Ramos (cell line): ENCODE results near the gene MAPKAP1.

Experiments used
- in situ Hi-C: fragments of 300-500 bp; cut with MboI; formaldehyde crosslinking; loops from one replicate; pipeline ENCODE4 v1.14.3; 2022; ENCODE audit warnings: low sequenced_read_pairs; ENCODE audit not compliant: unreplicated experiment

The MAPKAP1 gene

DNA sequence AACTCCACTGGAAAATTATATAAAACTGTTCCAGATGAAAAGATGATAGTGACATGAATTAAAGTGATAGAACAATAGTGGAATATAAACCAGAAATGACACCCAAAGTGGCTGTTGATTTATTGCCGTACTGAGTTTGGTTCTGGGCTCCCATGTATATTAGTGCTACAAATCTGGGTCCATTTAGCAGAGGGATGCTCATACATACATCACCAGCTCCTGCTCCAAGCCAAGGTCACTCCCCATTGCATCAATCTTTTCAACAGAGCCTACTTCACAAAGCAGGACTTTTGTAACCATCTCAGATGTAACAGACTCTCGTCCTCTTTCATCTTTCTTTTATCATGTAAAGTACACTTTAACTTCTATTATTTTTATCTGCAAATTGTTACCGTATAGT lies 236.8 kb downstream of the MAPKAP1 start:
- in situ Hi-C loops, result no loop called here

DNA sequence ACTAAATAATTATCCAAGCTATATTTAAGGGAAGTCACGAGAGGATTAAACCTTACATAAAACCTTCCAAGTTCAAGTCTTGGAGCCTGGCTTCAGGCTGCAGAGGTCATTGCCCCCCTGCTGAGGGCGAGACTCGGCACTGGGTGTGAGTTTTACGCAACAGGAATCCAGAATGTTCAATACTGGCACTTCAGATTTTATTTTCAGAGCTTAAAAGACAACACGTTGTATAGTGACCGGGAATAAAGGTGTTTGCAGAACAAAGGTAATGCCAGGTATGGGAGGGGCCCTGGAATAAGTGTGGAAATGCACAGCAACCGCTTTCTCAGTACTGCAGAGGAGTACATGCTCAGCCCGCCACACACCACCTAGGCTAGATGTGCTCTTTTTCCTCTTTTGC lies 238.4 kb downstream of the MAPKAP1 start:
- in situ Hi-C loops, result no loop called here

DNA sequence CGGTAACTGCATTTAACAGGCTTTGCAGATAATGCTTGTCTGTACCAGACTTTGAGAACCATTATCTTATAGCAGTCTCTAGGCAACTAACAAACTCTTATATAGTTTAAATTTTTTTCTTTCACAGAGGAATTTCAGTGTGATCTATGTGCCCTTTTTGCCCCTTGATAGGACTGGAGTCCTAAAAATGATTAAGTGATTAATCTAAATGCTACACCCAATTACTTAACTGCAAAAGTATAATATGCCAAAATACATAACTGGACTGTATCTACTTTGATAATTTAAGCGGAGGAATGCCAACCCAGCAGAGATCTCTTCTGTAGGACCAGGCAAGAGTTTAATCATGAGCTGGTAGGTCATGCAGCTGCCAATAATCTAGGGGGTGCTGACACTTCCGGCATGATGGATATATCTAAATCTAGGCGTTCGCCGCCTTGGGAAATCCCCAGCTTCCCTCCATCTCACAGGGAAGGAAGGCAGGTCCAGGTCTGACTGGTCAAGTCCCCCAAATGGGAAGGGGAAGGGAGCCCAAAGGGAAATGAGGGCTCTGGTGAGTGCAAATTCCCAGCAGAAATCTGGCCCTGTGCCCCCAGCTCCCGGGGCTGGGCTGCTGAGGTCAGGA lies 239.8 kb downstream of the MAPKAP1 start:
- in situ Hi-C loops, result no loop called here

DNA sequence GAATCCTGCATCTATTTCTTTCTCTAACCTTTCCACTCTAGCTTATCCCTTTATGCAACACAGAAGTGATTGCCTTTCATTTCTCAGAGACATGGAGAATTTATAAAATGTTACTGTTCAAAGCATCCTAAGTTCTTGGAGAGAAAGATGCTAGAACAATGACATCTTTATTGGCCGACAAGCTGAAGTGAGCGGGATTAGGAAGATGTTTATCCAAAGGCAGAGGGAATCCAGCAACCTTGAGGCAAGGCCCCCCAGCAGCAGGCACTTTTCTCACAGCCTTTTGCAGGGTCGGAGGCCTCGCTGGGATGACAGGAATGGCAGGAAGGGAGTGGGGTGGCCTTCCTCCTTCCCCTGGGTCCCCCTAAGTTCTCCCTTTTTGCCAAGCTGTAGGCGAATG lies 240.6 kb downstream of the MAPKAP1 start:
- in situ Hi-C loops, result no loop called here

DNA sequence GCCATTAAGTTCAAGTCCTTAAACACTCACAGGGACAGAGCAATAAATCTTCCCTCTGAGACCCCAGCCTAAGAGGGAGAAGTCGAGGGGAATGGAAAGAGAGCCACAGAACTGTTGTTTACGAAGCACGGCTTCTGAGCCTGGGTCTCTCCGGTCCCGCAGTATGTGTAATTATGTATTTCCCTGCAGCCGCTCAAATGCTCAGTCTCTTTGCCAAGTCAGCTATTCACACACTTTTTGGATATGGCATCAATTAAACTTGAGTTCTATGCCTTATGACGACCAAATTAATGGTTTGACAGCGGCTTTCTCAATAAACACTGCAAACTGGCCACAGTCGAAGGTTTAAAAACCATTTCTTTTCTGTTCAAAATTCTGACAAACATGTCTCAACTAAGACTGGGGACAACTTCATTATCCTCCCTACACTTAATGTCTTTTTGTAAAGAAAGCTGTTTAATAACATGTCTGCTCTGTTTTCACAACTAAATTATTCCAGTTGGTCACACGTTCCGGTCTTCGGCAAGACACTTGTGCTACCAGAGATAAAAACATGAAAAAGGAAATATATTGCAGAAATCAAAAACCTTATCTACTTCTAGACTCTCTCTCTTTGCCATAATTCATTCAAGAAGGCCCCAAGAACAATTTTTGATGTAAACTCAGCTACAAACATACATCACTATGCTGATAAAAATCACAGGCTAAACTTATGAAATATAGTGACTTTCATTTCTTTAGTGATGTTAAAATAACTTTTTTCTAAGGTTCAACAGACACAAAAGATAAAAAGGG lies 242.2 kb downstream of the MAPKAP1 start:
- in situ Hi-C loops, result no loop called here

DNA sequence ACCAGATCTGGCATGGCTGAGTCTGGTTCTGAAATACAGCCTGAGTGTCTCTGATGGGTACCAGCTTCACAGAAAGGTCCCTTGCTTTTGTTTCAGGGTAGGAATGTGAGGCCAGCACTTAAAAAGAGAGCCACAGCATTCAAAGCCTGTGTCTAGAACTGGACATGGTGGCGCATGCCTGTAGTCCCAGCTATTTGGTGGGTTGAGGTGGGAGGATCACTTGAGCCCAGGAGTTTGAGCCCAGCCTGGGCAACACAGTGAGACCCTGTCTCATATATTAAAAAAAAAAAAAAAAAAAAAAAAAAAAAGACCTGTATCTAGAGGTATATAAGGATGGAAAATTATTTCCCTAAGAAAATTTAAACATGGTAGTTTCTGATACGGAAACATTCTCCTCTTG lies 243.1 kb downstream of the MAPKAP1 start:
- in situ Hi-C loops, result no loop called here

DNA sequence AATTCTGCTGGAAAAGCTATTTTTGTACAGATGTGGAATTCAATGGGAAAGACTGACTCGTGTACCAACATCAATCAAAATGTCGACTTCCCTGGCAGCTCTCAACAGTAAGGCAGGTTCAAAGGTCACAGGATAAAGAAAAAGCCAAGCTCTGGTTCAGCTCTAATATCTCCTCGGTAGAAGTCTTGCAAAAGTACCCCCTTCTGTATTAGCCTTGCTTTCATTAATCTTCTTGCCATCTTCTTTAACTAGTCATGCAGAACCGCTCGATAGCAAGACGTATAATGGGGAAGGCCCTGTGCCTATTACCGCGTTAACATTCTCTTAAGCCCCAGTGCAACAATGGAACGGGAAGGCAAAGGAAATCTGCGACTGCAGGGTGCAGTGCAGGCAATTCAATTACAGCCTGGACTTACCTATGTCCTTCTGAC lies 244.1 kb downstream of the MAPKAP1 start:
- in situ Hi-C loops, result no loop called here

DNA sequence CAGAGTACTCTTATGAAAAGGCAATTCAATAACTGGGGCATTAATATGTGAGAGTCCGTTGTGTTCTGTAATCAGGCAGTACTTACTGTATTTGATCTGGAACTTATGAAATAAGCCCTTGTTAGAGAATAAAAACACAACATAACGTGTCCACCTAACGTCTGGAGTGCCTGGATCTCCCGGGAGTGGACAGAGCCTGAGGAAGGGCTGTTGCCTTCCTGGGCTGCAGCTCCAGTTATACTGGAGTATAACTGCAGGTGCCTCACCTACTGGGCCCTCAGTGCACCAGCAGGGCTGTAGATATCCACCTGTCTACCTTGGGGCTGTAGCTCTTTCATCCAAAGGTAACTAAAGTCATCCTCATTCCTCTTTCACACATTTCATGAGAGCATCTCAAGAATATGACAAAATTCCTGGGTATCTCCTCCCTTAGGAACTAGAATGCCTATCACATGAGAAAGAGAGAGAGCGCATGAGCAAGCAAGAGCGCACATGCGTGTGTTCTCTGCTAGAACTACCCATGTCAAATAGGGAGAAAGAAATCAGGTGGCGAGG lies 245.3 kb downstream of the MAPKAP1 start:
- in situ Hi-C loops, result no loop called here

DNA sequence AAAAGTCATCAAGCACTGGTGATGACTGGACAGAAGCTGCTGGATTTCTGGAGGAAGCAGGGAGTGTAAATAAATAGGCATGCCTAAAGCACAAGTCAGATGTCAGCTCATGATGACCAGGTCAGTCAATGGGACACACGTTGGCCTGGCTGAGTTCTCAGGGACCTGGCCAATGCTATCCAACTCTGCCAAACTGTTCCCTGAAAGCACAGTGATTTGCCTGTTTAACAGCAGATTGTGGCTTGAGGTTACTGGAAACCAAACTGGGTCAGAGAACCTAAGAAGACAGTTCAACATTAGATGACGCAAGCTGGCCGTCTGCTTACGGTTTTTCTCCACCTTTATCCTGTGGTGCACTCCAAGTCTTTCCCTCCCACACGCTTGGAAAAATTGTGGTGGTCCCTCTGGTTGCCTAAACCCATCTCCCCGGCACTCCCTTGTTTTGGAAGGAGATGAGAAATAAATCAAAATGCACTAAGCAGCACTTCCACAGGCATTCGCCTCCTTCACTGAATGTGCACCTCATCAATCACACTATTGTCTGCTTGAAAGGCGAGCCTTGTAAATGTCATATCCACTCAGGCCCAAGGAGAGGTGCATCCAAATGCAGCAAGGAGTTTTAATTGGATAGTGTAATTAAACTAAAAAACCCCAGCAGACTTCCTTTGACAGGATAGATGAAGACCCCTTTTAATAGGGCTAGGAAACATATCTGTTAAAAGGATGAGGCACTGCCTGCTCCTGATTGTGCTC lies 245.9 kb downstream of the MAPKAP1 start:
- in situ Hi-C loops, result no loop called here

DNA sequence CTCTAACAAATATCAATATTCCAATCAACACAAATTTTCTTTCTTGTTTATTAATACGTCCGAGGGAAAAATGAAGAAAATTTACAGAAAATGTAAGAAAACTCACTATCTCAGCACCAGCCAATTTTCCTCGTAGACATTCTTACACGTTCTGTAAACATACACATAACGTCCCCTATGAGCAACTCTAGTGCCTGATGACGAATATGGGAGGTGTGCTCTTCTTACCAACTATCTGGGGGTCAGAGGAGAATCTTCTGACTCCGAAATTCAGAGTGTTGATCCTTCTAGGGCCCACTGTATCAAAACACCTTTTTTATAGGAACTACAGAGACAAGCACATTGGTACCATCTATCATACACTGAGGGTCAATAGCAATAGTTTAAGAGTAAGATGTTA lies 246.7 kb downstream of the MAPKAP1 start:
- in situ Hi-C loops, result no loop called here

DNA sequence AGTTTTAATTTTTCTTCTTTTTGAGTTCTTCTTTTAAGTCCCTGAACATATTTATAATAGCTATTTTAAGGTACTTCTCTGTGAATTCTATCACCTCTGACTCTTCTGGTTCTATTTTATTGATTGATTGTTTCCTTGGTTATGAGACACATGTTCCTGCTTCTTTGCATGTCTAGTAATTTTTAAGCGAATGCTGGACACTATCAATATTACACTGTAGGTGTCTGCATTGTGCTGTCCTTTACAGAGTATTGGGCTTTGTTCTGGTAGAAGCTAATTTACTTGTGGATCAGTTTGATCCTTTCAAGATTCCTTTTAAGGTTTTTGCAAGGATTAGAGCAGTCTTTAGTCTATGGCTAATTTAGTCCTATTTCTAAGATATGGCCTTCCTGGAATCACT lies 249.7 kb downstream of the MAPKAP1 start:
- in situ Hi-C loops, result no loop called here

DNA sequence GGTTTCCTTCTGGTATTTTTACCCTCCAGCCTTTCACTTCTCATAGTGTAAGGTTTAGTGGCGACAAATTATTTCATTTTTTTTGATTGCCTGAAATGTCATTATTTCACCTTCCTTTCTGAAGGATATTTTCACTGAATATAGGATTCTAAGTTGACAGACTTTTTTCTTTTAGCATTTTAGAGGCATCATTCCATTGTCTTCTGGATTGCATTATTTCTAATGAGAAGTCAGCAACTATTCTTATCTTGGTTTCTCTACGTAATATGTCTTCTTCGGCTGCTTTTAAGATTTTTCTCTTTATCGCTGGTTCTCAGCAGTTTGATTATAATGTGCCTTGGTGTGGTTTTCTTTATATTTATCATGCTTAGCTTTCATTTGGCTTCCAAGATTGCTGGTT lies 251.1 kb downstream of the MAPKAP1 start:
- in situ Hi-C loops, result no loop called here

DNA sequence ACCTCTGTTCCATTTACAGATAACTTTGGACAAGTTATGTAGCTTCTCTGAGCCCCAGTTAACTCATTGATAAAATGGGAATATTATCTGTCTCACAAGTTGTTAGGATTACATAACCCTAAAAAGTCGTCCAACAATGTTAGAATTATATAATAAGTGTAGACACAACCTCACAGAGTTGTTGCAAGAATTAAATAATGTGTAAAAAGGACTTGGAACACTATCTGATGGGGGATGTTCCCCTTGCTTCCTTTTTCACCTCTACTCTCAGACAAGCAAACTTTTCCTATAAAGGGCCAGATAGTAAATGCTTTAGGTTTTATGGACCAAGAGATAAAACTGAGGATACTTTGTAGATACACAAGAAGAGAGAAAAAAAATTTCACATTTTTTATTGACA lies 251.9 kb downstream of the MAPKAP1 start:
- in situ Hi-C loops, result no loop called here

DNA sequence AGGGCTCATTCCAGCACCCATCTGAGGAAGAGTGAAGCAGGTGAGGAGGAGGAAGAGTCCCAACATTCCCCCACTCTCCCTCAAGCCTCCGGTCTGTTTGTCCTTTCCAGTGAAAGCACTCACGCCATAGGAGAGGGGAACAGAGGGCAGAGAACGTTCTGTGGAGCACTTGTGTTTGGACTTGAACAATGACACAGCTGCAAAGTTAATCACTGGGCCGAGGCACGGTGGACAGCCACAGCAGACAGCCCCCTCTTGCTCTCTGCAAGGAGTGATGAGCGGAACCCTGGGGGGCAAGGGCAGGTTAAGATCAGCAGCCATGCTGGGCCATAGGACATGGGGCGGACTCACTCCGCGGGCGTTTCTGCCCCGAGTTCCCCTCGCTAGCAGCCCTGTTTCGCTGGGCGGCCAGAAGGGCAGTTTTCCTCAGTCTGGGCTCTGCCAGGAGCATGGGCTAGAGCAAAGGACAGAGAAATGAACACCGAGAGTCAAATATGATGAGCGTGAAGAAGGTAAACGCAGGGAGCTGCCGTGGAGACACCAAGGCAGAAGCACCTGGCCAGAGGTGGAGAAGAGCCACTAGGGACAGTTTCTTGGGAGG lies 259.7 kb downstream of the MAPKAP1 start:
- in situ Hi-C loops, result no loop called here

DNA sequence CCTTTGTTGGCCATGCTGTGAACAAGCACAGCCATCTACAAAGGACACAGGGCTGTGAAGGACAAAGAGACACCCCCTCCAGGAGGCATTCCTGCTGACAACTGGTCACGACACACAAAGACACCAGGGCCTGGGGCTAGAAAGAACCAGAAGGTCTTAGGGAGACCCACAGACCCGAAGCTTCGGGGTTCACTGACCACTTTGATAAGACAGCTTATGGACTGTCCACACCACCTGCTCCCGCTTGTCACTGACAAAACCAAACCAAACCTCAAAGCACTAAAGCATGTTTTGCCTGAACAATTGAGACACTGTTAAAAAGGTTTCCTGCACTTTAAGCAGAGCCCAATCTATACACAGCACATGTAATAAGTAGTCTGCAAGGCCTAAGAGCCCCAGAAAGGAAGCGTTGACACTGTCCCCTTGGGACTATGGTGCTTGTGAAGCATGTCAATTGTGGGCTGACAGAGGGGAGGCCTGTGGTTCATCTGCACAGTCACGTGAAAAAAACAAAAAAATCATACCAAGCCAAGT lies 260.4 kb downstream of the MAPKAP1 start:
- in situ Hi-C loops, result no loop called here

DNA sequence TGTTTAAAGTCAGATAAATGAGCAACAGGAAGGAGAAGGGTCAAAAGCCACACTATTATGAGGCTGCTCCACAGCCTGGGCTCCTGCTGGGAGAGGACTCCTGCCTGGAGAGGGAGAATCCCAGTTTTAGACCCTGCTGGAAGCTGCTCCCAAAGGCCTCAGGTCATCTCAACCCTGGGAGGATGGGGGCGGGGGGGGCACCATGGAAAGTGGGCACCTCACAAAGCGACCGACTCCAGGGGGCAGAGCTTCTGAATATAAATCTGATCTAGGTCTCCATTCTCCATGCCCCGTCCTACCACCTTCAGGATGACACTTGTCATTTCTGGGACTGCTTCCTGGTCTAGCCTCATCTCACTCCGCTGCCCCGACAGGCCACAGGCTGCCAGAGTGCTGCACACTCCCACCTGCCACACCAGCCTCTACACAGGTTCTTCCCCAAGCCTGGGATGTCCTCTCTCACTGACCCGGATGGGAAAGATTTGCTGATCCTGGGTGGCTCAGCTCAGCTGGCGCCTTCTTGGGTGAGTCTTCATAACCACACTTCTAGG lies 262.0 kb downstream of the MAPKAP1 start:
- in situ Hi-C loops, result no loop called here

DNA sequence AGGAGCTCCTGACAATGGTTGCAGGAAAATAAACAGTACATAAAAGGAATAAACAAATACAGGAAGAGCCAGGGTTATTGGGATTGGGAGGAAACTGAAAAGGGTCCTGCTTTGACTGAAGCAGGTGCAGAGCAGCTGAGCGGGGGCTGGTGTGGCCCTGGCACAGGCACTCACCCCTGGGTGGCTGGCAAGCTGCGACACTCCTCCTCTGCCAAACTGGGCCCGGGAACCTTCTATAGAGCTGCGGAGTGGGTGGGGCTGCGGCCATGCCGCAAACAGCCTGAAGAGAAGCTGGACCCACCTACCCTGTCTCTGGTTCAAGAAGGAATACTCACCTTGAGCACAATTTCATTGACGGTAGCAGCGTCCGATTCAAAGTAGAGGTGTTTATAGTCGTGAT lies 262.8 kb downstream of the MAPKAP1 start:
- in situ Hi-C loops, result no loop called here

DNA sequence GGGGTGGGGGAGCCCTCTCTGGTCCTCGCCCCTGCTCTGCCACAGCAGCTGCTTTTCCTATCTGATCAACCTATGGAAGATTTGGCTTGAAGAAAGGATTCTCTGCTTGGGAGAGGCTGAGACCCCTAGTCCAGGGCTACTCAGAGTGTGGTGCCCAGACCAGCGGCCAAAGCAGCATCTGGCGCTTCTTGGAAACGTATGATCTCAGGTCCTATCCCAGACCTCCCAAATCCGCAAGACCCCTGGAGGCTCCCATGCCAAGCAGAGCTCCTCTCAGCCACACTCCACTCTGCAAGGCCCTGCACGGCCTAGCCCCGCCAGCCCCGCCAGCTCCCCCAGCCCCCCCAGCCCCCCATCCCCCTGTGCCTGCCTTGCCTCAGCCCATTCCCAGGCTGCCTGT lies 263.6 kb downstream of the MAPKAP1 start:
- in situ Hi-C loops, result no loop called here

DNA sequence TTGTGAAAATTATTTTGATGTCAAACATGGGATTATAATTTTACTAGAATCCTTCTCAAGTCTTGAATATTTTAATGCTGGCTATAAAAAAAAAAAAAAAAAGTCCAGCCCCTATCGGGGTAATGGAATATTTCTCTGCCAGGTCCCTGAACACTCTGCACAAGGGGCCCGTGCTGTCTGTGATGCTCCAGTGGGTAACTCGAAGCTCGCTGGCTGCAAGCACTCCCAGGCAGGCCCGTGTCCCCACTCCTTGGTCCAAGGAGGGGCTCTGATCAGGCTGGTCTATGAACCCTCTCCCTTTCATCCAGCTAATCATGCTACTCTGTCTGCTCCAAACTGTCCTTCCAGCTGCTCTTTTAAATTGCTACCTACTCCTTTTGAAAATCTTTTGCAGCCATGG lies 264.6 kb downstream of the MAPKAP1 start:
- in situ Hi-C loops, result no loop called here

DNA sequence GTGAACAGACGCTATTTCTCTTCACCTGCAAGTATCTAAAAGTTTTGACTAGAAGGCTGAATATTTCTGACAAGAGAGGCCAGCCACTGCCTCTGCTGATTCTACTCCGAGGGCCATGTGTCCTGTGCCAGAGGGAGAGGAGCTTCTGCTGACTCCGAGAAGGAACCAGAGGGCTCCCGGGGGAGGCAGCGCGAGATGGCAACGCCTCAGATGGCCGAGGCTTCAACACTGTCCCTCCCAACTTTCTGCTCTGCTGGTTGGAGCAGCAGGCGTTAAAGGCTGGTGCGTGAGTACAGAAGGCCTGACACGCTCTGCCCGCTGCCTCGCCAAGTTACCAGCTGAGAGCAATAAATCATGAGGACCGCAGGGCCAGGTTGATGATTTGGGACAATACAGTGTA lies 266.6 kb downstream of the MAPKAP1 start:
- in situ Hi-C loops, result no loop called here
